Neutrophil (primary cell): ENCODE data around the gene TOR3A.
"Not testable (repeated sequence)": the region's sequence is repeated elsewhere in the genome, so short reads cannot be mapped to it uniquely, and the experiment has no call there.

ENCODE experiments used
- H3K27ac ChIP-seq: fragments of 200-600 bp; sonication (generic); 2 replicates; pipeline ENCODE4 v1.5.1; 2016; ENCODE audit warnings: mild to moderate bottlenecking, moderate library complexity
- H3K27me3 ChIP-seq: fragments of 200-600 bp; sonication (generic); 2 replicates; pipeline ENCODE4 v1.6.0; 2016; ENCODE audit warnings: mild to moderate bottlenecking
- H3K36me3 ChIP-seq: fragments of 200-600 bp; sonication (generic); 2 replicates; pipeline ENCODE4 v1.5.1; 2017
- H3K4me1 ChIP-seq, 2 experiments: fragments of 200-600 bp in 1 of 2; sonication (generic) in 1 of 2; 1 replicate in 1 of 2; 2 replicates in 1 of 2; pipeline versions ENCODE4 v1.5.1 to v1.6.1; 2013 to 2016; ENCODE audit warnings: low read depth in 1 of 2, low read length in 1 of 2, mild to moderate bottlenecking in 1 of 2, moderate library complexity in 1 of 2; ENCODE audit not compliant: control insufficient read depth in 1 of 2, insufficient read depth in 1 of 2
- H3K4me3 ChIP-seq, 2 experiments: fragments of 200-600 bp in 1 of 2; sonication (generic) in 1 of 2; 1 replicate in 1 of 2; 2 replicates in 1 of 2; pipeline ENCODE4 v1.5.1; 2013 to 2016; ENCODE audit warnings: low read depth in 1 of 2, low read length in 1 of 2, mild to moderate bottlenecking in 1 of 2, moderate library complexity in 1 of 2
- H3K9me3 ChIP-seq: fragments of 200-600 bp; sonication (generic); 2 replicates; pipeline ENCODE4 v1.5.1; 2016
- CTCF ChIP-seq: fragments of 200-600 bp; sonication (generic); IDR thresholded peaks from 2 replicates; pipeline ENCODE4 v1.5.1; 2016; ENCODE audit warnings: antibody characterized with exemption

Gene TOR3A

DNA sequence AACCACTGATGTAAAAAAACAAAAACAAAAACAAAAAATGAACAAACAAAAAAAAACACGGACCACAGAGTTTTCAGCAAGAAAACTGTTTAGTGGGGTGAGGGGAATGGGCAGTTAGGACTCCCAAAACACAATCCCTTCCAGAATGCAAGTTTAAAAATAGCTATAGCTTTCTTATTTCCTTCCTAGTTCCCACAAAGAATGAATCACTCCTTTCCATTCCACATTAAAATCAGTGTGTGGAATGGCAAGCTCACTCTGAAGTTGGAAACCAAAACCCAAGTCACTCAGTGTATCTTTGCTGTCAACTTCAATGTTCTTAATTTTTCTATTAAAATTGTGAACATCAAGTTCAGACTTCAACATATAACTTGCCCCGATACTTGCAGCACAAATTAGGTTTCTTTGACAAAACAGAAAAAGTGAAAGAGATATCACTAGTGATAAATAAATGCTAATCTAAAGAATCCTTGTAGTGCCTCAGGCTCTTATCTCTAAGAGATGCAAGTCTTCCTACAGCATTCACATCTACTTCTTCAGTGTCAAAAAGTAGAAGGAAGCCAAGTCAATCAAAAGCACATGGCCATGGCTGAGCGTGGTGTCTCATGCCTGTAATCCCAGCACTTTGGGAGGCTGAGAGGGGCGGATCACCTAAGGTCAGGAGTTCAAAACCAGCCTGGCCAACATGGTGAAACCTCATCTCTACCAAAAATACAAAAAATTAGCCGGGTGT is 45.5 kb downstream of the TOR3A start:
- Histone ChIP-seq H3K9me3 (no peaks in the 10 kb centered on the region), H3K4me3 (no peak overlapping the region), H3K36me3 (no peaks in the 10 kb centered on the region), H3K27me3 (no peaks in the 10 kb centered on the region), H3K4me1 (peaks cover 5 to 12% of the 10 kb centered on the region in 2 experiments), H3K27ac (no peak overlapping the region)
- TF ChIP-seq CTCF, result no peak

DNA sequence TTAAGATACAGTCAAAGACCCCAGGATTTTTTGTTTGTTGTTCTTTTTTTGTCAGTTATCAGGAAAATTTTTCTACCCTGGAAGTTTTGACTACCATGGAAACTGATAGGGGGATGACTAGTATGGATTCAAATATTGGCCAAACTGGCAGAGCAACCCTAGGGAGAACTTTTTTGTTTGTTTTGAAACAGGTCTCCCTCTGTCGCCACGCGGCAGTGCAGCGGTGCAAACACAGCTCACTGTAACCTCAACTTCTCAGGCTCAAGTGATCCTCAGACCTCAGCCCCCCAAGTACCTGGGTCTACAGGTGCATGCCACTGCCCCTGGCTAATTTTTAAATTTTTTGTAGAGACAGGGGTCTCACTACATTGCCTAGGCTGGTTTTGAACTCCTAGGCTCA is 46.6 kb downstream of the TOR3A start:
- Histone ChIP-seq H3K4me3 (no peak overlapping the region), H3K27ac (no peak overlapping the region), H3K9me3 (no peaks in the 10 kb centered on the region), H3K4me1 (peaks cover 5 to 12% of the 10 kb centered on the region in 2 experiments), H3K27me3 (no peaks in the 10 kb centered on the region), H3K36me3 (no peaks in the 10 kb centered on the region)
- TF ChIP-seq CTCF, result no peak

DNA sequence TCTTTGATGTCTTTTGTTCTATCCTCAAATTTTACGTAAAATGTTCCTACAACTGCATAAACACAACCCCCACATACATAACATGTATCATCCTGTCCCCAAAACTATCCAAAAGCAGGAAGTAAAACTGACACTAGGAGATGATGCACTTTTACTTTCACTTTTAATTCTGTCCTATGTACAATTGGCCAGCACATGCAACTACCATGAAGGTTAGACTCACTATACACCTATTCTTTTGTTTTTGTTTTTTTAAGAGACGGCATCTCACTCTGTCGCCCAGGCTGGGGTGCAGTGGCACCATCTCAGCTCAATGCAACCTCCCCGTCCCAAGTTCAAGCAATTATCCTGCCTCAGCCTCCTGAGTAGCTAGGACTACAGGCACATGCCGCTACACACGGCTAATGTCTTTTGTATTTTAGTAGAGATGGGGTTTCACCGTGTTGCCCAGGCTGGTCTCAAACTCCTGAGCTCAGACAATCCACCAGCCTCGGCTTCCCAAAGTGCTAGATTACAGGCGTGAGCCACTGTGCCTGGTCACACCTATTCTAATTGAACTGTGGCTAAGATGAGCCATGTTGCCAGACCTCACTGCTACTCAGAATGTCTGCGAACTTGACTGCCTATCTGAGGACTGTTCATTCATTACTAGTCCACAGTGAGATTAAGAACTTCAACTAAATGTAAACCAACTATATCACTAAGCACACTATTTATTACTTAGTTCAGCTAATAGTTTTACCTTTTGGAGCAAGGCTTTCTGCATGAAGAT is 48.0 kb downstream of the TOR3A start:
- no peaks in the 10 kb centered on the region for H3K36me3 ChIP-seq
- H3K4me1 ChIP-seq, result peaks cover 5 to 12% of the 10 kb centered on the region in 2 experiments
- H3K27ac ChIP-seq, result peak overlapping the region; percentile 26
- no peaks in the 10 kb centered on the region for H3K27me3 ChIP-seq
- H3K9me3 ChIP-seq, result no peaks in the 10 kb centered on the region
- peak overlapping the region in 1 of 2 experiments; percentile 20 for H3K4me3 ChIP-seq
- TF ChIP-seq CTCF, result no peak

- H3K4me3 ChIP-seq, H3K4me1 ChIP-seq, H3K36me3 ChIP-seq, H3K27ac ChIP-seq, H3K9me3 ChIP-seq, H3K27me3 ChIP-seq: not testable (repeated sequence)
These were observed 53.3 kb downstream of the TOR3A start for GRCh38 chr1:179135168-179135567.

DNA sequence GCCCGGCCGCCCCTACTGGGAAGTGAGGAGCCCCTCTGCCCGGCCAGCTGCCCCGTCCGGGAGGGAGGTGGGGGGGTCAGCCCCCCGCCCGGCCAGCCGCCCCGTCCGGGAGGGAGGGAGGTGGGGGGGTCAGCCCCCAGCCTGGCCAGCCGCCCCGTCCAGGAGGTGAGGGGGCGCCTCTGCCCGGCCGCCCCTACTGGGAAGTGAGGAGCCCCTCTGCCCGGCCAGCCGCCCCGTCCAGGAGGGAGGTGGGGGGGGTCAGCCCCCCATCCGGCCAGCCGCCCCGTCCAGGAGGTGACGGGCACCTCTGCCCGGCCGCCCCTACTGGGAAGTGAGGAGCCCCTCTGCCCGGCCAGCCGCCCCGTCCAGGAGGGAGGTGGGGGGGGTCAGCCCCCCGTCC is 53.8 kb downstream of the TOR3A start:
- H3K27me3 ChIP-seq, H3K27ac ChIP-seq, H3K4me3 ChIP-seq, H3K36me3 ChIP-seq, H3K4me1 ChIP-seq, H3K9me3 ChIP-seq: not testable (repeated sequence)

DNA sequence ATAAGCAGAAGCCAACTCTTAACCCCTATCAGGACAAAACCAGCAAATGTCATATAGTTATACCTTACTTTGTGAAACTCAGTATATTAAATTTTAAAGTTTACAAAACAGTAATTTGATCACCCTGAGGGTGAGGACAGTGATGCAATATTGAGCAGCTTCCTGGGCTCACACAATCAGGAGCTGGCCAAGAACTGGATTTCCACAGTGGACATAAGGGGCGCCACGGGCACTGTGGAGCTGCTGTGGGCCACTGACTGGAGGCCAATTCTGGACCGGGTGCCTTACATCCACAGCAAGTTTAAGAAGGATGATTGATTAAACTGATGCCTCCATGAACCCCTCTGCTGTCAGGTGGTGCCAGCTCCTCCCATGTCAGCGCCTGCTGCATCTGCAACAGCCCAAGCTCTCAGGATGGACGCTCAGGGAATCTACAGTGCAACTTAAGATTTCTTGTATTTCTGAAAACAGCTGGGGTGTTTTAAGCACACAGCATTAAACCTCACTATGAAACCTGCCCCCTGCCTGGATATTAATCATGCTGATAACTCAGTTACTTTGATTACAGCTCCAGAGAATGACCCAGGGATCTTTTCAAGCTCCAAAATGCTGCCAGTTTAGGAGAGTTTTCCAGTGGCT is 55.9 kb downstream of the TOR3A start:
- H3K27me3 ChIP-seq, result no peaks in the 10 kb centered on the region
- no peak overlapping the region for H3K4me3 ChIP-seq
- no peaks in the 10 kb centered on the region for H3K36me3 ChIP-seq
- TF ChIP-seq CTCF, result no peak
- H3K4me1 ChIP-seq, result peaks cover 3 to 12% of the 10 kb centered on the region in 2 experiments
- no peaks in the 10 kb centered on the region for H3K9me3 ChIP-seq
- H3K27ac ChIP-seq, result no peak overlapping the region

DNA sequence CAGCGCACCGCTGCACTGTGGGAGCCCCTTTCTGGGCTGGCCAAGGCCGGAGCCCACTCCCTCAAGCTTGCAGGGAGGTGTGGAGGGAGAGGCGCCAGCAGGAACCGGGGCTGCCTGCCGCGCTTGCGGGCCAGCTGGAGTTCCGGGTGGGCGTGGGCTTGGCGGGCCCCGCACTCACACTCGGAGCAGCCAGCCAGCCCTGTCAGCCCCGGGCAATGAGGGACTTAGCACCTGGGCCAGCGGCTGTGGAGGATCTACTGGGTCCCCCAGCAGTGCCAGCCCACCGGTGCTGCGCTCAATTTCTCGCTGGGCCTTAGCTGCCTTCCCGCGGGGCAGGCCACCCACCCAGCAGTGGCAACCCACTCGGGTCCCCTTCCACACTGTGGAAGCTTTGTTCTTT is 56.9 kb downstream of the TOR3A start:
- peaks cover 3 to 12% of the 10 kb centered on the region in 2 experiments for H3K4me1 ChIP-seq
- not testable (repeated sequence) for H3K27ac ChIP-seq, H3K9me3 ChIP-seq, H3K4me3 ChIP-seq, H3K27me3 ChIP-seq, H3K36me3 ChIP-seq
